Amygdala (tissue), 56 donors: Measurements from ENCODE around the gene PAPPA.

Experiments
- DNase-seq, 56 donors: peaks; one replicate each; lab custom pipeline; 2025; lab: John Stamatoyannopoulos, UW

The PAPPA gene

DNA sequence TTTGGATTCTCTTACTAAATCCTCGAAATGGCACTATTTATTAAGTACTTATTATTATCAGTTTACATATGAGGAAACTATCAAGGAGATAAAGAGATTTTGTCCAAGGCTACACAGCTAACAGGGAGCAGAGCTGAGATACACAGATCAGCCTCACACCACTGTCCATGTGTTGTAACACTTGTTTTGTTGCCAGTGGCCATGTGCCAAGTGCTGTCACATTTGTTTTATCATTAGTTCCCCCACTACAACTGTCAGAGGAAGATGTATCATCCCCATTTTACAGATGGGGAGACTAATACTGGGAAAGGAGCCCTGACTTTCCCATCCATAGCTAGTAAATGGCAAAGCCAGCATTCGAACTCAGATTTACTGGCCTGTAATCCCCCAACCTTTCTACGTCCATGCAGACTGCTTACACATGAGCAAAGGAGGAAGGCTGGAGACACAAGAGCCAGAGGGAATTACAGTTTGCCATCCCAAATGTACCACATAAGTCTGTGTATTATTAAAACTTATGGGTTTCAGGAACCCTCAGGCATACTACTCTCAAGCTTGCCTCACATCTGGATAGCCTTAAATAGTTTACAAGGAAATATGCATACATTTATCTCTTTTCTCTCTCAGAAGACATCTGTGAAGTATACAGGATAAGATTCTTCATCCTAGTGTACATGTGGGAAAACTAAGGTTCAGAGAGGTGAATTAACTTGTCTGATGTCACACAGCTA lies 25.1 kb downstream of the PAPPA start:
- no peak for DNase-seq

DNA sequence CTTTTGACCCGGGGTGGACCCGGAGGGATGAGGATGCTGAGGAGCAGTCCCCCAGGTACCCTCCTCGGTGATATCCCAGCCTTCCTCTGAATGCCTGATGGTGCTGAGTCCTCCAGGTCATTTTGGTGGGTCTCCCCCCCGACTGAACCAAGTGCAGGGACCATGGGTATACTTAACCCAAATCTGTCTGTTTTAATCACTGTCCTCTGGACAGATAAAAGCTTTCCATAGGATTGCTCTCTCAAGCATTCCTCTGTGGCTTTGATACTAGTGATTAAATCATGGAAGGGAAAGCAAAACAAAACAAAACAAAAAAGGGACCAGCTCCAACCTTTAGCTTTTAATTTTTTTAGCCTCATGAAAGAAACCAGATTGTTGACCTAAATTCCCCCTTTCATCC lies 26.0 kb downstream of the PAPPA start:
- no peak for DNase-seq

- DNase-seq, result no peak
These were observed 28.4 kb downstream of the PAPPA start for GRCh38 chr9:116181853-116182610.

DNA sequence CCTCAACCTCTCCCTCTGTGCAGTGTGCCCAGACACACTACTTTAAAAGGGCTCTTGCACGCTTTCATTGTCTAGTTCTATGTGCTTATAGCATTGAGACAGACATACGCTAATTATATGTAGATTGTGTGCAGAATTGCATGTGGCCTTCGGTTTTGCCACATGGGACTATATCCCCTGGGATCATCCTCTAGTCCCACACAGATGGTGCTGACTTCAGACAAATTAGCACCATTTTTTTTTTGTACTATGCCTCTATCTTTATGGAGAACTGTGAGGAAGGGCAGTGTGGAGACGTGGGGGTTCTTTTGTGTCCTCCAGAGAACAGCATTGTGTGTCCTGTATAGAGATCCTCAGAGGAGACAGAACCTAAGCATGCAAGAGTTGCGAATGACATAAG lies 29.3 kb downstream of the PAPPA start:
- DNase-seq, result no peak

DNA sequence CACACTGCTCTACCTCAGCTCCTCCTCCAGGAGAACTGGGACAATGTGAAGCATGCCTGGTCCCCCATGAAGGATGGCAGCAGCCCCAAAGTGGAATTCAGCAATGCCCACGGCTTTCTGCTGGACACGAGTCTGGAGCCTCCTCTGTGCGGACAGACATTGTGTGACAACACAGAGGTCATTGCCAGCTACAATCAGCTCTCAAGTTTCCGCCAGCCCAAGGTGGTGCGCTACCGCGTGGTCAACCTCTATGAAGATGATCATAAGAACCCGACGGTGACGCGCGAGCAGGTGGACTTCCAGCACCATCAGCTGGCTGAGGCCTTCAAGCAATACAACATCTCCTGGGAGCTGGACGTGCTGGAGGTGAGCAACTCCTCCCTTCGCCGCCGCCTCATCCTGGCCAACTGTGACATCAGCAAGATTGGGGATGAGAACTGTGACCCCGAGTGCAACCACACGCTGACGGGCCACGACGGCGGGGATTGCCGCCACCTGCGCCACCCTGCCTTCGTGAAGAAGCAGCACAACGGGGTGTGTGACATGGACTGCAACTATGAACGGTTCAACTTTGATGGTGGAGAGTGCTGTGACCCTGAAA lies 34.1 kb downstream of the PAPPA start:
- DNase-seq, result no peak

- no peak for DNase-seq
These were observed 36.1 kb downstream of the PAPPA start for GRCh38 chr9:116189683-116190082.

DNA sequence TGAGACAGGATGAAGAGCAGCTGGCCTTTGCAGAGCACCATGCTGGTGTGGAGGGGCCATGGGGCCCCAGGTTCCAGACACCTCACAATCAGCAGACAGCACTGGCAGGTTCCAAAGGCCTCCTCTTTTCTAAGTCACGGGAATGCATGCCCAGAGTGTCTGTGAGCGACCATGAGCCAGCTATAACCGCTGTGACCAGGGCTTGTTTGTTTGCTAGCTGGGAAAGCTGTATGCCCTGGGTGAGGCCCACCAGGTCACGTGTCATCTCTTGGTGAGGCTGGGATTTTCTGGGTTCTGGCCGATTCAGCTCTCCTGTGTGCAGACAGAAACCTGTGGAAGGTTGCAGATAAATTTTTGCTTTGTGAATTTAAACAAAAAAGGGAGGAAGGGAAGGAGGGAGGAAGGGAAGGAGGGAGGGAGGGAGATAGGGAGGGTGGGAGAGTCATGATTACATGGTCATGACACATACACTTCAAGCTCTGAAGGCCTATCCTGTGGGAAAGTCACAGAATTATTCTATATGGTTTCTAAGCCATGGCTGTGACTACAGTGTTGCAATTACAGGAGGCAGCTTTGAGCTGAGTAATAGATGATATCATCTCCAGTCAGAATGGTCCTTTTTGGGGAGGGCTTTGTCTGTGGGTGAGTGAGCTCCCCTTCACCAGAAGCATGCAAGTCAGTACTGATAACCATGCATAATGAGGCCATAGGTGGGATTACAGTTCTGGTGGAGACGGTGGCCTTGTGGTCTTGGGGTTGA lies 37.2 kb downstream of the PAPPA start:
- no peak for DNase-seq

DNA sequence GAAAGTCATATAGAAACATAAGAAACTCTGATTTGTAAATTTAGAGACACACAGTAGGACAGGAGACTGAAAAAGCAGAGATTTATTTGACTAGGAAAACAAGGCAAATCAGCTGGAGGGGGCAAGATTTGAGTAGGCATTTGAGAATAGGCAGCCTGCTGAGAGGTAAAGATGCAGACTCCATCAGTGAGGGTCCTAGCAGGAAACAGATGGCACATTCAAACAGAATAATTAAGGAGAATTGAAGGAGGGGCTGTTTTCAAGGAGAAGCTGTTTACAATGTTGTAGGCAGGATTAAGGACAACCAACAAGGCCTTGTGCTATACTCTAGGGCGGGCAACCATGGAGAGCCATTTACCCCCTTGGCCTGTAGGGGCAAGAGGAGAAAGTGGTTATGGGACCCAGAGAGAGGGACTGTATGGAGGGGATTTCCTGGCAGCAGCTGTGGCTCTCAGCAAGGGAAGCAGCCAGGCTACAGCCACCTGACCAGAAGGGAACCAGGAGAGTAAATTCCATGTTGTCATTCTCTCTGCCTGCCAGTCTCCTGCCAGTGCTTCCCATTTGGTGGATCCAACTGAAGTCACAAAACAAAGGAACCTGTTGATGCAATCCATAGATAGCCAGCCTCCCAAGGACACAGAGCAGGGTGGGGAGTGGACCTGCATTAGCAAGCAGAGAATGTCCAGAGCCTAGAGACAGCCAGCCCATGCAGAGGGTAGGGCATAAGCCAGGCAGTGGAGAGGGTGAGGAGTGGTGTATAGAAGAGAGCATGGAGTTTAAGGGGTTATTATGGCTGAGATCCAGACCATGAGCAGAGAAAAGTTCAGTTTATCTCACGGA lies 38.2 kb downstream of the PAPPA start:
- no peak for DNase-seq

GRCh38 chr9:116193636-116194035 lies 40.0 kb downstream of the PAPPA start:
- no peak for DNase-seq

- DNase-seq, result no peak
These were observed 43.2 kb downstream of the PAPPA start for GRCh38 chr9:116196806-116197205.

GRCh38 chr9:116198344-116198743 lies 44.8 kb downstream of the PAPPA start:
- DNase-seq, result no peak

GRCh38 chr9:116202219-116202912 lies 48.8 kb downstream of the PAPPA start:
- DNase-seq, result no peak

- no peak for DNase-seq
These were observed 50.8 kb downstream of the PAPPA start for GRCh38 chr9:116204252-116204882.

GRCh38 chr9:116207371-116208111 lies 54.0 kb downstream of the PAPPA start:
- no peak for DNase-seq

GRCh38 chr9:116208417-116209232 lies 55.0 kb downstream of the PAPPA start:
- no peak for DNase-seq

DNA sequence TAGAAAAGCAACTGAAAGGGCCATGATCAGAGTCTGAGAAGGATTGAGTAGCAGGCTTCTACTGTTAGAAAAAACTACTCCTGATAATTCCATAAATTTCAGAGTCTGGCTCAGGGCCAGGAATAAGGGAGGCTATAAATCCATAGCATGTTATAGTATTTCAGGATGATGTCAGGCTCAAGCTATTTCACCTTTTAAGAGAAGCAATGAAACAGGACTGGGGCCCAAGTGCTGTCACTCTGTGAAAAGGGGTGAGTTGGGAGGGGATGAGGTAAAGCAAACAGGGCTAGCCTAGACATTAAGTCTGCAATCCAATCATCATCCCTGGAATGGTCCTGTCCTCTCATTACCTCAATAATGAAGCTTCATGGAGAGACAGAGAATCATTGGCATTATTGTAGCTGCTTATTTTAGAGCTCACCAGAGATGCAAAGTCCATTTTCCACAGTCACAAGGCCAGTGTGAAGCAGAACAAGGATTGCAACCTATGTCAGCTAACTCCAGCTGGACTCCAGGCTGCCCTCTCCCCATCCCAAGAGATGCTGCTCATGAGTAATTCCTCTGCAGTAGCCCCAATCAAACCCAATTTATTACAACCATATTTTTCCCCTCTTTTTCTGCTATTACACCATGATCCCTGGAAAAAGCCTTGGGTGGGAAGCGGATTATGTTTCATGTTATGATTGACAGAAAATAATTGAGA lies 56.0 kb downstream of the PAPPA start:
- no peak for DNase-seq
